IMR-90 (cell line): Measurements from ENCODE around the gene TAS2R16. TPM values are rescaled to one million over a fixed set of nuclear protein-coding genes. Genes with fewer than 3 reads are reported as not detected.

Experiments
- ATAC-seq: fragments of 200-7000 bp; cut with Tn5 transposase; 2 replicates; pipeline ENCODE4 v1.9.1; 2020; ENCODE audit warnings: low read depth, mild to moderate bottlenecking, moderate library complexity
- BruUV-seq: library from RNA; stranded (reverse); fragments of 400-500 nt; replicated peaks from 2 replicates; lab custom pipeline; 2021; lab: Mats Ljungman, UMichigan
- CTCF ChIA-PET: fragments of 300-600 bp; formaldehyde crosslinking; extraction: SDS; loops from one replicate; lab custom pipeline; 2021; ENCODE audit warnings: antibody characterized with exemption; lab: Yijun Ruan, JAX
- POLR2A ChIA-PET: fragments of 300-600 bp; sonication (Branson Sonifier 250); formaldehyde crosslinking; loops from one replicate; lab custom pipeline; 2022; ENCODE audit warnings: antibody characterized with exemption; ENCODE audit not compliant: unreplicated experiment; lab: Charles Lee
- DNase-seq: peaks from one replicate; pipeline ENCODE4 v3.0.0; 2013
- H2AFZ ChIP-seq: replicated peaks from 2 replicates; pipeline ENCODE3; 2013; ENCODE audit warnings: low read length, mild to moderate bottlenecking; ENCODE audit not compliant: poor library complexity
- H2AK5ac ChIP-seq: 2 replicates; pipeline ENCODE4 v1.6.1; 2013; ENCODE audit warnings: low read depth, low read length, inconsistent platforms
- H2AK9ac ChIP-seq: replicated peaks from 2 replicates; pipeline ENCODE3; 2013; ENCODE audit warnings: mild to moderate bottlenecking, low read depth, low read length, moderate library complexity; ENCODE audit not compliant: poor library complexity
- H2BK120ac ChIP-seq: 2 replicates; pipeline ENCODE4 v1.6.1; 2013; ENCODE audit warnings: low read depth, low read length, inconsistent platforms
- H2BK15ac ChIP-seq: 3 replicates; pipeline ENCODE4 v1.6.1; 2013; ENCODE audit warnings: low read depth, low read length, inconsistent platforms
- H2BK20ac ChIP-seq: 2 replicates; pipeline ENCODE4 v1.6.1; 2013; ENCODE audit warnings: low read depth, mild to moderate bottlenecking, inconsistent platforms, low read length, moderate library complexity
- H2BK5ac ChIP-seq: 2 replicates; pipeline ENCODE4 v1.6.1; 2013; ENCODE audit warnings: mild to moderate bottlenecking, low read depth, low read length, inconsistent platforms; ENCODE audit not compliant: poor library complexity, severe bottlenecking
- H3K14ac ChIP-seq: replicated peaks from 2 replicates; pipeline ENCODE4 v1.6.1; 2013; ENCODE audit warnings: low read depth, low read length, inconsistent platforms
- H3K18ac ChIP-seq: 2 replicates; pipeline ENCODE4 v1.6.1; 2013; ENCODE audit warnings: low read depth, low read length, control low read depth
- H3K23ac ChIP-seq: 2 replicates; pipeline ENCODE4 v1.6.1; 2013; ENCODE audit warnings: low read depth, low read length, inconsistent platforms
- H3K27ac ChIP-seq: 2 replicates; pipeline ENCODE4 v1.5.1; 2013; ENCODE audit warnings: mild to moderate bottlenecking, control low read depth, low read length; ENCODE audit not compliant: insufficient read depth
- H3K27me3 ChIP-seq: 2 replicates; pipeline ENCODE4 v1.6.1; 2013; ENCODE audit warnings: low read length; ENCODE audit not compliant: control insufficient read depth, insufficient read depth
- H3K36me3 ChIP-seq: 2 replicates; pipeline ENCODE4 v1.6.1; 2013; ENCODE audit warnings: low read length, mixed read lengths; ENCODE audit not compliant: control insufficient read depth, insufficient read depth
- H3K4ac ChIP-seq: 2 replicates; pipeline ENCODE4 v1.6.1; 2013; ENCODE audit warnings: low read depth, low read length, inconsistent platforms
- H3K4me1 ChIP-seq: 2 replicates; pipeline ENCODE4 v1.6.1; 2013; ENCODE audit warnings: low read length, mixed read lengths; ENCODE audit not compliant: control insufficient read depth, insufficient read depth
- H3K4me2 ChIP-seq: 2 replicates; pipeline ENCODE4 v1.6.1; 2013; ENCODE audit warnings: low read depth, mild to moderate bottlenecking, control low read depth, low read length, moderate library complexity
- H3K4me3 ChIP-seq: 2 replicates; pipeline ENCODE4 v1.5.1; 2013; ENCODE audit warnings: low read depth, mild to moderate bottlenecking, control low read depth, low read length, moderate library complexity; ENCODE audit not compliant: insufficient read depth
- H3K56ac ChIP-seq: 2 replicates; pipeline ENCODE4 v1.6.1; 2013; ENCODE audit warnings: low read length, inconsistent platforms; ENCODE audit not compliant: insufficient read depth; ENCODE audit errors: extremely low read depth
- H3K79me1 ChIP-seq, 2 experiments: 2 replicates each; pipeline ENCODE4 v1.6.1; 2013; ENCODE audit warnings: low read length in 2 of 2, inconsistent platforms in 1 of 2, low read depth in 1 of 2
- H3K9ac ChIP-seq: 2 replicates; pipeline ENCODE4 v1.6.1; 2013; ENCODE audit warnings: low read depth, low read length, control low read depth
- H3K9me1 ChIP-seq: 2 replicates; pipeline ENCODE4 v1.6.1; 2013; ENCODE audit warnings: low read length, inconsistent platforms; ENCODE audit not compliant: insufficient read depth
- H3K9me3 ChIP-seq: 2 replicates; pipeline ENCODE4 v1.6.1; 2013; ENCODE audit warnings: low read length; ENCODE audit not compliant: control insufficient read depth, insufficient read depth
- H4K20me1 ChIP-seq: 2 replicates; pipeline ENCODE4 v1.6.1; 2013; ENCODE audit warnings: low read length, inconsistent platforms; ENCODE audit not compliant: insufficient read depth
- H4K5ac ChIP-seq: 2 replicates; pipeline ENCODE4 v1.6.1; 2013; ENCODE audit warnings: mild to moderate bottlenecking, low read depth, low read length, control low read depth
- H4K8ac ChIP-seq, 2 experiments: 2 replicates each; pipeline ENCODE4 v1.6.1; 2013; ENCODE audit warnings: low read depth in 2 of 2, low read length in 2 of 2, control low read depth in 1 of 2, inconsistent platforms in 1 of 2
- H4K91ac ChIP-seq: 2 replicates; pipeline ENCODE4 v1.6.1; 2013; ENCODE audit warnings: low read depth, low read length, inconsistent platforms; ENCODE audit not compliant: insufficient read depth
- BHLHE40 ChIP-seq: fragments of 150-350 bp; IDR thresholded peaks from 2 replicates; pipeline ENCODE4 v1.6.1; 2016; ENCODE audit warnings: mild to moderate bottlenecking, low read depth, low read length
- CEBPB ChIP-seq: IDR thresholded peaks from 2 replicates; pipeline ENCODE4 v1.6.1; 2012; ENCODE audit warnings: low read depth, low read length, improper control_type of control experiment
- CHD1 ChIP-seq: IDR thresholded peaks from 2 replicates; pipeline ENCODE4 v1.6.1; 2012; ENCODE audit warnings: low read depth, low read length, improper control_type of control experiment
- ELK1 ChIP-seq: fragments of 150-350 bp; IDR thresholded peaks from 2 replicates; pipeline ENCODE4 v1.6.1; 2016; ENCODE audit warnings: low read depth, mild to moderate bottlenecking, low read length, moderate library complexity, borderline replicate concordance
- FOS ChIP-seq: fragments of 150-350 bp; IDR thresholded peaks from 2 replicates; pipeline ENCODE4 v1.6.1; 2016; ENCODE audit warnings: low read depth, low read length
- MAFK ChIP-seq: IDR thresholded peaks from 2 replicates; pipeline ENCODE4 v1.6.1; 2012; ENCODE audit warnings: low read depth, low read length, improper control_type of control experiment
- MAZ ChIP-seq: IDR thresholded peaks from 2 replicates; pipeline ENCODE4 v1.6.1; 2012; ENCODE audit warnings: low read depth, mild to moderate bottlenecking, low read length, improper control_type of control experiment, moderate library complexity, borderline replicate concordance
- MXI1 ChIP-seq: IDR thresholded peaks from 2 replicates; pipeline ENCODE4 v1.6.1; 2012; ENCODE audit warnings: low read depth, mild to moderate bottlenecking, low read length, moderate library complexity, borderline replicate concordance
- NFE2L2 ChIP-seq: fragments of 150-350 bp; IDR thresholded peaks from 2 replicates; pipeline ENCODE4 v1.6.1; 2016; ENCODE audit warnings: low read depth, mild to moderate bottlenecking, low read length
- POLR2A ChIP-seq: IDR thresholded peaks from 2 replicates; pipeline ENCODE4 v1.6.1; 2012; ENCODE audit warnings: mild to moderate bottlenecking, low read depth, low read length
- RAD21 ChIP-seq: IDR thresholded peaks from 2 replicates; pipeline ENCODE4 v1.6.1; 2012; ENCODE audit warnings: low read length, improper control_type of control experiment
- RCOR1 ChIP-seq: IDR thresholded peaks from 2 replicates; pipeline ENCODE4 v1.6.1; 2012; ENCODE audit warnings: mild to moderate bottlenecking, low read length, improper control_type of control experiment; ENCODE audit not compliant: insufficient replicate concordance
- RFX5 ChIP-seq: IDR thresholded peaks from 2 replicates; pipeline ENCODE4 v1.8.0; 2012; ENCODE audit warnings: low read depth, mild to moderate bottlenecking, low read length, moderate library complexity
- SMC3 ChIP-seq: fragments of 150-350 bp; IDR thresholded peaks from 2 replicates; pipeline ENCODE4 v1.6.1; 2016; ENCODE audit warnings: low read depth, mild to moderate bottlenecking, antibody characterized with exemption, low read length, moderate library complexity
- USF2 ChIP-seq: fragments of 150-350 bp; IDR thresholded peaks from 2 replicates; pipeline ENCODE4 v1.6.1; 2017; ENCODE audit warnings: mild to moderate bottlenecking, antibody characterized with exemption, low read length, low read depth
- WGBS, 2 experiments: methylation state at CpG; one replicate each; pipeline versions ENCODE4 v1.1.5 to v1.1.7; 2013; ENCODE audit warnings: missing lambda C conversion rate in 2 of 2; ENCODE audit not compliant: insufficient read length in 1 of 2; ENCODE audit errors: extremely low coverage in 2 of 2; 5-methylcytosine and 5-hydroxymethylcytosine counted together
- dilution Hi-C: fragments of 300-500 bp; cut with HindIII; formaldehyde crosslinking; loops from one replicate; pipeline ENCODE4 v1.14.3; 2018; ENCODE audit warnings: low sequenced_read_pairs; ENCODE audit not compliant: unreplicated experiment
- in situ Hi-C: fragments of 300-500 bp; cut with MboI; formaldehyde crosslinking; loops from 3 replicates; pipeline ENCODE4 v1.14.3; 2019; ENCODE audit warnings: low sequenced_read_pairs, inconsistent platforms, mixed read lengths
- intact Hi-C: fragments of 100-400 bp; cut with micrococcal nuclease; formaldehyde crosslinking; loops from 2 replicates; pipeline ENCODE4 v1.10.0; 2022
- polyA plus RNA-seq, 3 experiments: library from polyadenylated mRNA; depleted of rRNA; stranded (reverse); fragments of >200 nt; gene quantifications; 2 replicates each; pipeline ENCODE4 v1.2.3, GENCODE V29; 2012; ENCODE audit warnings: low replicate concordance in 1 of 3
- total RNA-seq: library from RNA; depleted of rRNA; stranded (reverse); fragments of >200 nt; gene quantifications from 2 replicates; pipeline ENCODE4 v1.2.3, GENCODE V29; 2012
- TF ChIP-seq, protein P1 (sequence below): conservative IDR thresholded peaks from 2 replicates; pipeline ENCODE4 v1.5.1; 2012; ENCODE audit warnings: mild to moderate bottlenecking, low read depth, low read length, improper control_type of control experiment

Gene TAS2R16
- total and polyA plus RNA-seq, 2 of the 4 experiments (the other 2 are of a cell fraction), result not detected

DNA sequence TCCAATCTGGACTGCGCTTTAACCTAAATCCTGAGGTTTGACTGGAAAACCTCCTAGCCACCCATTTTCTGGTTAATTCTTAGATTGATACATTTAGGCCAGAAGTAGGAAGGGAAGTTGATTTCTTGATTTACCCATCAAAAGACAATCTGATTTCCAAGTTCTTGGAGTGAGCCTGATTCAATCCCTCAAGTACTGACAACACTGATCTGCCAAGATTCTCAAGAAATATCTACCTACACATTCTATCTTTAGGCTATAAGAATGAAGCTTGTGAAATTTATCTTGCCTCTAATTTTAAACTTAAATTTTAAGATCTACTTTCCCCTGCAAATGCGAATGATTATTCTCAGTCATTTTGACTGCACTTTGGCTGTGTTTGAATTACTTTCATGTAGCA is 5.9 kb downstream of the TAS2R16 start:
- Histone ChIP-seq H4K5ac (no peak overlapping the region), H3K23ac (no peak overlapping the region), H3K9me1 (no peaks in the 10 kb centered on the region), H2AK9ac (no peak overlapping the region), H2AFZ (no peak overlapping the region), H2BK15ac (no peak overlapping the region), H3K27me3 (no peaks in the 10 kb centered on the region), H3K9me3 (peaks cover 12% of the 10 kb centered on the region), H4K8ac (no peak overlapping the region), H3K4me2 (no peak overlapping the region), H3K27ac (no peak overlapping the region), H3K36me3 (no peaks in the 10 kb centered on the region), H2AK5ac (no peak overlapping the region), H2BK5ac (no peak overlapping the region), H3K56ac (no peak overlapping the region), H2BK20ac (no peak overlapping the region), H3K14ac (no peak overlapping the region), H4K20me1 (no peaks in the 10 kb centered on the region), H3K4ac (no peak overlapping the region), H3K4me3 (no peak overlapping the region), H3K9ac (no peak overlapping the region), H4K91ac (no peak overlapping the region), H3K18ac (no peak overlapping the region), H2BK120ac (no peak overlapping the region), H3K79me1 (no peaks in the 10 kb centered on the region), H3K4me1 (no peaks in the 10 kb centered on the region)
- no peak for ATAC-seq
- in situ Hi-C loops (no loop called here), intact Hi-C loops (no loop called here), dilution Hi-C loops (no loop called here)
- no TSS peak for BruUV-seq
- WGBS, 2 experiments, result no CpG with 5 or more reads among the region's 2 CpGs
- CTCF ChIA-PET, result no interaction called here
- DNase-seq, result no peak
- TF ChIP-seq, protein P1, sequence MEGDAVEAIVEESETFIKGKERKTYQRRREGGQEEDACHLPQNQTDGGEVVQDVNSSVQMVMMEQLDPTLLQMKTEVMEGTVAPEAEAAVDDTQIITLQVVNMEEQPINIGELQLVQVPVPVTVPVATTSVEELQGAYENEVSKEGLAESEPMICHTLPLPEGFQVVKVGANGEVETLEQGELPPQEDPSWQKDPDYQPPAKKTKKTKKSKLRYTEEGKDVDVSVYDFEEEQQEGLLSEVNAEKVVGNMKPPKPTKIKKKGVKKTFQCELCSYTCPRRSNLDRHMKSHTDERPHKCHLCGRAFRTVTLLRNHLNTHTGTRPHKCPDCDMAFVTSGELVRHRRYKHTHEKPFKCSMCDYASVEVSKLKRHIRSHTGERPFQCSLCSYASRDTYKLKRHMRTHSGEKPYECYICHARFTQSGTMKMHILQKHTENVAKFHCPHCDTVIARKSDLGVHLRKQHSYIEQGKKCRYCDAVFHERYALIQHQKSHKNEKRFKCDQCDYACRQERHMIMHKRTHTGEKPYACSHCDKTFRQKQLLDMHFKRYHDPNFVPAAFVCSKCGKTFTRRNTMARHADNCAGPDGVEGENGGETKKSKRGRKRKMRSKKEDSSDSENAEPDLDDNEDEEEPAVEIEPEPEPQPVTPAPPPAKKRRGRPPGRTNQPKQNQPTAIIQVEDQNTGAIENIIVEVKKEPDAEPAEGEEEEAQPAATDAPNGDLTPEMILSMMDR, result no peak
- TF ChIP-seq BHLHE40 (no peak), MXI1 (no peak), USF2 (no peak), POLR2A (no peak), NFE2L2 (no peak), FOS (no peak), MAZ (no peak), MAFK (no peak), RAD21 (no peak), CHD1 (no peak), RCOR1 (no peak), SMC3 (no peak), CEBPB (no peak), ELK1 (no peak), RFX5 (no peak)
- POLR2A ChIA-PET, result no interaction called here
